ENCODE results near the gene ZDHHC11B. TPM values are rescaled to one million over a fixed set of nuclear protein-coding genes. Genes with fewer than 3 reads are reported as not detected.

Gene ZDHHC11B
- polyA plus RNA-seq, 1 donor = 15.7 TPM

DNA sequence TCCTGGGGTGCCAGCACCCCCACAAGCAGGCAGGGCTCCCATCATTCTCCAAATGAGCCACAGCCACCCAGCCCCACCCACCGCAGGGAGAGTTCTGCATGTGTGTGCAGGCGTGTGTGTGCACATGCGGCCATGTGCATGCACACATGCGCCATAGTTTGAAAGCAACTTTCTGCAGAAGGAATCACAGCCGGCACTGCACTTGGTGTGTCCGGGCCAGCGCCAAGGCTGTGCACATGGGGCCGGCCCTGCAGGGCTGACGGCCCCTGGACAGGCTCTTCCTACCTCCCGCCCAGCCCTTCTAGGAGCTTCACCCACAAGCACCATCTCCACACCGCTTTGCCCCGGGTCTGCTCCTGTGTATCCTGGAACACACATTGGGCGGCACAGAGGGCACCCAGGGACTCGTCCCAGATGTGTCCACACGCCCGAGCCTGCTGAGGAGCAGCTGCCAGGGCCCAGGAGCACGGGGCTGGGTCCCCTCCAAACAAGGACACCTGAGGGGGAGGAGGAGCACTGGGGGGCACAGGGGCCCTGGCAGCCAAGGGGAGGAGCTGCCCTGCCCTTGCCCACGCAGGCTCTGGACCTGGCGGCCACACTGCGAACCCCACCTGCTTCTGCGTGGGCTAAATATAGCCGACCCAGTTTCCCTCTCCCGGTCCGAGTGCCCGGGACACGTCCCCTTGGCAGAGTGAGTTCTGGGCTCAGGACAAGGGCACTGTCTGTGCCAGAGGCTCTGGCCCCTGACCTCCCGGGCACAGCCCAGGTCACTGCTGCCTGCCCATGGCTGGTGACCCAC, 110.5 kb downstream of the ZDHHC11B start:
- DNase-seq (ENCODE audit: low read depth) = no peak

DNA sequence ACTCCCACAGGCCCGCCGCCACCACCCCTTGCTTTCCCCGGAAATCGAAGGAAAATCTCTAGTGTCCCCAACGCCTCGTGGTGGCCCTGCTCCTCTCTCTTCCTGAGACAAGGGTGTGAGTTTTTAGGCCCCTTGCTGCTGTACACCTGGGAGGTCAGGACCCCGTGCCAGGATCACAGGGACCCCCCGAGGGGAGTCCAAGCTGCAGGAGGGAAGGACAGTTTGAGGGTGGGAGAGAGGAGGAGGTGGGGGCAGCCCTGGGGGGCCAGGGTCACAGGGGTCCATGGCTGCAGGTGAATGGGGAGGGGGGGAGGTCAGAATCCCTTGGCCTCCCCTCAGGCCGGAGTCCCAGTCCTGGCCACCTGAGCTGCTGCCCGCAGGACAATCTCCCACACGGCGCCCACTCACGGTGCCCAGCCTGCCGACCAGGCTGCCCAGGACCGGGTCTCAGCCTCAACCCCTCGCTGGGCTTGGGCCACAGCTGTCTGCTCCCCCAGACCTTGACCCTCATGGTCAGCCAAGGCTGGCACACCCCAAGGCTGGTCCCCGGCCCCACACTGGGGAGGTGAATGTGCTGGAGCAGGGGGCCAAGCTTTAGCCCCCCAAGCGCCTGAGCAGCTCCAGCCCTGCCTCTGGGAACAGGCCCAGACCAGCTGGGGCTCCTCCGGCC, 111.2 kb downstream of the ZDHHC11B start:
- DNase-seq (ENCODE audit: low read depth) = no peak

DNA sequence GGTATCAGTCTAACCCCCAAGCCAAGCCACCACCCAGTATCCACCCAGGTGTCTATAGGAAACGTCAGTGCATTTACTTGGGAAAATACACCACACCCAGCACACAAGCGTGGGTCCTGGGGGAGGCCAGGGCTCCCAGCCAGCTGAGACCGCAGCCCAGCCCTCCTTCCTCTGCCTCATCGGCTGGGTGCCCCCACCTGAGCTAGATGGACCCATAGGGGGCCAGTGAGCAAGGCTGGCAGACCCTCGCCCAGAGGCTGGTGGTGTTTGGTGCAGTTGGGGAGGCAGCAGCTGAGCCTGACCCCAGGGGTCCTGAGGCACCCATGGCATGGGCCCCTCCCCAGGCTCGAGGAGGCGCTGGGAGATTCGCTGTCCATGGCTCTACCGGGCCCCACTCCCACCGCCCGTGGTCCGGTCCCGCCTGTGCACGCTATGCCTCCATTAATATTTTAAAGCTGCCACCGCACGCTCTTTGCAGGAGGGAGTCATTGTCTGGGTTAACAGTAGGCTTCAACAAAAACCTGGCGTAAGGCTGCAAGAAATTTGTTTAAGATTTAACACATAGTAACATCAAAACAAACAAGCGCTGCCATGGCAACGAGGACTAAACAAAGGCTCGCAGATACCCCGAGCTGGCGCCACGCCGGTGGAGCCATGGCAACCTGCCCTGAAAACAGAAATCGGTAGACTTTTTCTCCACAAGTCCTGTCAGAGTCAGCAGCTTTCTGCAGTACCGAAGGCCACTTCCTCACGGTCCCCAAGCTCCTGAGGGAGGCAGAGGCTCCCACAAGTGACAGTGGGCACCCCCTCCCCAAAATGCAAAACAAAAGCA, 112.0 kb downstream of the ZDHHC11B start:
- DNase-seq (ENCODE audit: low read depth) = peak; percentile 65

- no peak for DNase-seq (ENCODE audit: low read depth)
Observed at GRCh38 chr5:671459-672328, 112.8 kb downstream of the ZDHHC11B start.

DNA sequence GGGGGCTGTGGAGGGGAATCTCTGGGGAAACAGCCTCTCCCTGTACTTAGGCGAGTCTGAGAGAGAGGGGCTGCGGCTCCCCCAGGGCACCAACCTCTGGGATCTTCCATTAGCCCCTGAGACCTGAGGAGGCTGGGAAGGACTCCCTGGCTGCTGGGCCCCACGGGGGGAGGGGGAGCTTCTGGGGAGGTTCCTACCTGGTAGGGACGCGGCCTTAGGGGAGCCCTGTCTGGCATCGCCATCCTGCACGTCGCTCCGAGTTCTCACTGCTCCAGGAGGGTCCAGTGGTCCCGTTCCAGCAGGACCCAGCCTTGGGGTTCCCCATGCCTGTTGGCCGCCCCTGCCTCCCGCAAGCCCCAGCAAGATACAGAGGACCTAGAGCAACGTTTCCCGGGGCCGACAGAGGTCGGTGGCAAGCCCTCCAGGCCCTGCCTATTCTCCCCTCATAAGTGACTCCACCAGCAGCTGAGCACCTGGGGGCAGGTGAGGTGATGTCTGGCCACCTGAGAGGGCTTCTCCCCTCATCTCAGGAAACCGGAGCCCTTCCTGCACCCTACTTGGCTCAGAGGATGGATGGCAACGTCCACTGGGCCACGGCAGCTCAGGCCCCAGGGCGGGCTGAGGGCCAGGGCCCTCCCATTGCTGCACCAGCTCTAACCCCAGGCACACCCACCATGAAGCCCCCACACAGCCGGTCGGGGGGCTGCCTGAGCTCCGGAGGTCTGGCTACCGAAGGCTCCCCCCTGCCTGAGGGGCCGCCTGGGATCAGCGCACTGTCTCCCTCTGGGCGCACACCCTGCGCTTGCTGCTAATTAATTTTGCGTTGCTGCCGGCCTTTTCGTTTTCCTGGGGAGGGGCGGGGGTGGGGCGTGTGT, 113.9 kb downstream of the ZDHHC11B start:
- no peak for DNase-seq (ENCODE audit: low read depth)

- DNase-seq (ENCODE audit: low read depth) = no peak
Observed at GRCh38 chr5:669842-670395, 114.6 kb downstream of the ZDHHC11B start.

- no peak for DNase-seq (ENCODE audit: low read depth)
Observed at GRCh38 chr5:669111-669841, 115.3 kb downstream of the ZDHHC11B start.

GRCh38 chr5:668283-668995, 116.1 kb downstream of the ZDHHC11B start:
- no peak for DNase-seq (ENCODE audit: low read depth)

DNA sequence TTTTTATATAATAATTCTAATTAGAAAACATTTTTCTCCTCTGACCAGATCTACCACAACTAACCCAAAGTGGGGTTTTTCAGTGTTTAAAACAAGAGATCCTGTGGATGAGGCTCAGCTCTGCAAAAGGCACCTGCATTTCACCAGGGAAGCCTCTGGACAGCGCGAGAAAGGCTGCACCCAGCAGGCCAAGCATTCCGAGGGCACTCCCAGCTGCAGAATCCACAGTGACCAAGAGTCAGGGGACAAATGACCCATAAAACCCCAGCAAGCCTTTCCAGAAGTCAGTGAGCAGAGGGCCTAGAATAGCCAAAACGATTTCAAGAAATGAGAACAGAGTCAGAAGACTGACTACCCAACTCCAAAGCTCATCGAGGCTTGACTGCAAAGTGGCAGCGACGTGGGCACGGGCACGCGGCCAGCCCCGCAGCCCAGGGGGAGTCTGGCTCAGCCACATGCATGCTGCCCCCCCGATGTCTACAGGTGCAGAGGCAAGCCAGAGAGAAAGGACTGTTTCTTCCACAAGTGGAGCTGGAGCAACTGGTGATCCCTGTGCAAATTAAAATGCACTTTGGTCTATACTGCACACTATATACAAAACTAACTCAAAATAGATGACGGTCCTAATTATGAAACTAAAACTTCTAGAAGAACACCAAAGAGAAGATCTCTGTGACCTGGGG, 117.6 kb downstream of the ZDHHC11B start:
- no peak for DNase-seq (ENCODE audit: low read depth)

DNA sequence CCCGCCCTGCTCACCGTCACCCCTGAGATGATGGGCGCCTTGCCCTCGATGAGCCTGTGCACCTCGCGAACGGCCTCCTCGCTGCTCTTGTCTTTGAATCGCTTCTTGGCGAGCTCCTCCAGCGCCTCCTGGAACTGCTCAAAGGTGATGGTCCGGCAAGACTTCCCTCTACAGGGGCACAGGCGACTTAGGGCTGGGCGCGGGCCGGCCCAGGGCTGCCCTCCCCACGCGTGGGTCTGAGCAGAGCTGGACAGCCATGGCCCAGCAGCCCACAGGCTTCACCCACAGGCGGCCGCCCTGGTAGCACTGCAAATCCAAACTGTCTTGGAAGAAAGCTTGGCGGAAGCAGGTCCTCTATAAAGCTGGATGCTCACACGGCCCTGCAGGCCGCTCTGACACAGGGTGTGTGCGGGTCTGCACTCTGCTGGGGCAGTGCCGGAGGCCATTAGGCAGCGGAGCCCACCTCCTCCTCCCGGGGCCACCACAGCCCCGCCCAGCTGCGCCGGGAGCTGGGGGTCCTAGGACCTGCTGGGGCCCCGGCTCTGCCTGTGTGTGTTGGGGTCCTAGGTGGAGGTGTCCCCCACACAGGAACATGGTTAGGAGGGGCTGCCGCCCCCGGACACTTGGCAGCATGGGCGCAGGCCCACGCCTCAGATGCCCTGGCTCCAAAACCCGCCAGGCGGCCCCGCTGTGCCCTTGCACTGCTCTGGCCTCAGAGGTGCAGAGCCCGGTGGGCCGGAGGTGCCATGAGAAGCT, 118.4 kb downstream of the ZDHHC11B start:
- DNase-seq (ENCODE audit: low read depth) = no peak

- DNase-seq (ENCODE audit: low read depth) = no peak
Observed at GRCh38 chr5:665541-665955, 119.0 kb downstream of the ZDHHC11B start.

DNA sequence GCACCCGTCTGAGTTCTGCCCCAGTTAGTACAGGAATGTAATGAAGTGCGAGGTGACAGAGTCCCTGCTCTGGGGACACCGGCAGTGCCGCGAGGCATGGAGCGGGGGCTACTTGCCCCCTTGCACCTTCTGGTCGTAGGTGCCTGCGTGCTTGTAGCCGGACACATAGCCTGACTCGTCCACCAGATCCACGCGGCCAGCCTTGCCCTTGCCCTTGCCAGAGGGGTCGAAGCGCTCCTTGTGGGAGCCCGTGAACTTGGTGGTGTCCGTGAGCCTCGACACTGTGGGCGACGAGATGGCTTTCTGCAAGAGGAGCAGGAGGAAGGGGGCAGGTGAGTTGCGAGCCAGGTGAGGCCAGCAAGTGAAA, 119.6 kb downstream of the ZDHHC11B start:
- DNase-seq (ENCODE audit: low read depth) = no peak

- no peak for DNase-seq (ENCODE audit: low read depth)
Observed at GRCh38 chr5:664343-664993, 120.1 kb downstream of the ZDHHC11B start.

DNA sequence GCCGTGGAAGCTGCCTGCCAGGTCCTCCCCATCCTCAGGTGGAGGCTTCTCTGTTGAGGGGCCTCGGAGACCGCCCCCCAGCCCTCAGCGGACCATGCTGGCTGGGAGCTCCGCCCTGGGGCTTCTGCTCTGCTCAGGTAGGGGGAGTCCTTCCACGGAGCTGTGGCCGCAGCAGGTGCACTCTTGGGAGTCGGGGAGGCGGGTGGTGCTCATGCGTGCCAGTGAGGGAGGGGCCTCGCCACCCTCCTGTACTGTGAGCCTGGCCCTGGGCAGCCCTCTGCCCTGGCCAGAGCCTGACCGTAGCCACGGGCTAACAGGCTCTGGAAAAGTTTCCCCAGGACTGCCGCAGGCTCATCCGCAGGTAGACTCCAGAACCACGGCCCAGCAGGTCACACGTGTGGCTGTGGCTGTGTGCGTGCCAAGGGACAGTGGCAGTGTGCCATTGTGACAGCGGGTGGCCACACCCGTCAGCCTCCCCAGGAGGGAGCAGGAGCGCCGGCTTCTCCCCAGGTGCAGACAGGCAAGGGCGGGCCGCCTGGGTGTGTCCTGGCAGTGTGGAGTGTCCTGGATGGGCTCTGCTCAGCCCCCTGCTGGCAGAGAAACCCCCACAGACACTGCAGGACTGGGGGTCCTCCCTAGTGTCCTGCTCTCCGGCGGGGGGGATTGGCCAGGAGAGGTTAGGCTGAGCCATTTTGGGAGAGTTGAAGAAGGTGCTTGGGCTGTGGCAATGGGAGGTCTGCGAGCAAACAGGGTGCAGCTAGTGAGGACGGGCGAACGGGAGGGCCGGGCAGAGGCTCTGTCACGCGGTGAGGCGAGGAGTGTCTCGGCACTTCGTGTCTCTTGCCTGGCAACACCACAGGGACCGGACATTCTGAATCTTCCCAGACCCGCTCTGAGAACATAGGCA, 120.8 kb downstream of the ZDHHC11B start:
- DNase-seq (ENCODE audit: low read depth) = no peak

DNA sequence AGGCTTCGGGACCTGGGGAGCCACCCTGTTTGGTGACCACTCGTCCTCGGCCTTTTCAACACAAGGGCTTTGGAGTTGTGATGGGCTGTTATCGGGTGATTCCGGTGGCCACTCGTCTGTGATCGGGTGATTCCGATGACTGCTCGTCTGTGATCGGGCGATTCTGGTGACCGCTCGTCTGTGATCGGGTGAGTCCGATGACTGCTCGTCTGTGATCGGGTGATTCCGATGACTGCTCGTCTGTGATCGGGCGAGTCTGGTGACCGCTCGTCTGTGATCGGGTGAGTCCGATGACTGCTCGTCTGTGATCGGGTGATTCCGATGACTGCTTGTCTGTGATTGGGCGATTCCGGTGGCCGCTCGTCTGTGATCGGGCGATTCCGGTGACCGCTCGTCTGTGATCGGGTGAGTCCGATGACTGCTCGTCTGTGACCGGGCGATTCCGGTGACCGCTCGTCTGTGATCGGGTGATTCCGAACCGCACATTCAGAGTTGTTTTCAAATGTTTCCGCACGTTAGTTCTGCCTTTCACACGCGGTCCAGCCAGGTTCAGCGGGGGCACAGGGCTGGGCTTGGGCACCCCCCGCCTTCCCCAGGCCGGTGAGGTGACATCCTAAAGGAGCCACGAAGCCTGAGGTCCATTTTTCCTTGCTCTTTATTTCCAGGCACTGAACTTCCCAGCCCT, 121.6 kb downstream of the ZDHHC11B start:
- no peak for DNase-seq (ENCODE audit: low read depth)

Data from forelimb muscle (tissue), 1 donor.